ENCODE results near the gene PSG1. TPM values are rescaled to one million over a fixed set of nuclear protein-coding genes. Genes with fewer than 3 reads are reported as not detected.
A peak's percentile ranks its signal among the peaks of the same experiment; 100 is the strongest.
"Not testable (repeated sequence)": the region's sequence is repeated elsewhere in the genome, so short reads cannot be mapped to it uniquely, and the experiment has no call there.

Gene PSG1
- under 1 TPM in 1 of 4 donors, not detected in 3; 0.12 TPM for total RNA-seq

DNA sequence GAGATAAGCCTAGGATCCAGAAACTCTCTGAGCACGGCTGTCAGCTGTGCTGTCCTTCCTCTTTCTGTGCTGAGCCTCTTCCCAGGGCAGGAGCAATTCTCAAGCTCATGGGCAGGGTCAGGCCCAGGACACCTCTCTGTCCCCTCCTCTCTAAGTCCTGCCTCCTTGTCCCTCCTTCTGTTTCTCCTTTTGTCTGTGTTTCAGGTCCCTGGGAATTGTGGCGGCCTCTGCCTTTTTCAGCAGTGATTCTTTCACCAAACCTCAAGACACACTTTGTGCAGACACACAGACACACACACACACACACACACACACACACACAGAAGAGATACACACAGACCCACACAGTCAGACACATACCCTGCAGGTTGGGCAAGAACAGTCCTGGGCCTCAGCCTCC is at the start of gene PSG1:
Gene PSG1 (minus strand): TSS at position 101 of the 400 bp plus-strand sequence. CDS start 132 bp downstream, outside the sequence.
- ATAC-seq, result no peak
- Histone ChIP-seq H3K36me3 (no peaks in the 10 kb centered on the region), H3K27ac (no peak within 1 kb of the TSS), H3K9me3 (no peaks in the 10 kb centered on the region), H3K4me3 (no peak within 1 kb of the TSS), H3K4me1 (no peaks in the 10 kb centered on the region), H3K27me3 (no peaks in the 10 kb centered on the region)
- WGBS, 2 donors (ENCODE audit: low coverage in 1 of 2), result 40 to 83% methylated on average over 1 to 2 of the region's 2 CpGs
- TF ChIP-seq POLR2A (IDR thresholded peaks at IDR 0.05) (no peak), EP300 (IDR thresholded peaks at IDR 0.05) (no peak), POLR2AphosphoS5 (IDR thresholded peaks at IDR 0.05) (no peak)
- TF ChIP-seq, protein P1, sequence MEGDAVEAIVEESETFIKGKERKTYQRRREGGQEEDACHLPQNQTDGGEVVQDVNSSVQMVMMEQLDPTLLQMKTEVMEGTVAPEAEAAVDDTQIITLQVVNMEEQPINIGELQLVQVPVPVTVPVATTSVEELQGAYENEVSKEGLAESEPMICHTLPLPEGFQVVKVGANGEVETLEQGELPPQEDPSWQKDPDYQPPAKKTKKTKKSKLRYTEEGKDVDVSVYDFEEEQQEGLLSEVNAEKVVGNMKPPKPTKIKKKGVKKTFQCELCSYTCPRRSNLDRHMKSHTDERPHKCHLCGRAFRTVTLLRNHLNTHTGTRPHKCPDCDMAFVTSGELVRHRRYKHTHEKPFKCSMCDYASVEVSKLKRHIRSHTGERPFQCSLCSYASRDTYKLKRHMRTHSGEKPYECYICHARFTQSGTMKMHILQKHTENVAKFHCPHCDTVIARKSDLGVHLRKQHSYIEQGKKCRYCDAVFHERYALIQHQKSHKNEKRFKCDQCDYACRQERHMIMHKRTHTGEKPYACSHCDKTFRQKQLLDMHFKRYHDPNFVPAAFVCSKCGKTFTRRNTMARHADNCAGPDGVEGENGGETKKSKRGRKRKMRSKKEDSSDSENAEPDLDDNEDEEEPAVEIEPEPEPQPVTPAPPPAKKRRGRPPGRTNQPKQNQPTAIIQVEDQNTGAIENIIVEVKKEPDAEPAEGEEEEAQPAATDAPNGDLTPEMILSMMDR (IDR thresholded peaks at IDR 0.05), result no peak

DNA sequence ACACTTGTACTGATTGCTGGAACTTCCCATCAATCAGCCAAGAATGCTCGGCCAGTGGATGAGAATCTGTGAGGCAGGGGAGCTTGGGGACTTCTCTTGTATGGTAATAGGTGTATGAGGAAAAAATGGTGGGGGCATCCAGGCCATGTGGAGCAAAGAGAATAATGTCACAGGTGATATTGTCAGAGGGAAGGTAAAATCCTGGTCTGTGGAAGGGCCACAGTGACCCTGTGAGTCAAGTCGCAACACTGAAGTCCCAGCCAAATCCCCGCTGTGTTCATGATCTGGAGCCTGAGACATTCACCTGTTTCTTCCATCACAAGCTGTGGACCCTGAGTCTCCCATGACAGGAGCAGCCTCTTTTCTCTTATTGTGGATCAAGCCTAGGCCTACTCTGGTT is 49.4 kb upstream of the PSG1 start:
- no peaks in the 10 kb centered on the region for H3K4me1 ChIP-seq
- no peak overlapping the region for H3K4me3 ChIP-seq
- H3K36me3 ChIP-seq, result no peaks in the 10 kb centered on the region
- H3K9me3 ChIP-seq, result no peaks in the 10 kb centered on the region
- no peak overlapping the region for H3K27ac ChIP-seq
- TF ChIP-seq EP300 (IDR thresholded peaks at IDR 0.05) (no peak), POLR2AphosphoS5 (IDR thresholded peaks at IDR 0.05) (no peak), POLR2A (IDR thresholded peaks at IDR 0.05) (no peak)
- TF ChIP-seq, protein P1 (IDR thresholded peaks at IDR 0.05), result no peak
- H3K27me3 ChIP-seq, result no peaks in the 10 kb centered on the region
- WGBS, 2 donors (ENCODE audit: low coverage in 1 of 2), result 80 to 87% methylated on average over 3 of the region's 3 CpGs
- ATAC-seq, result no peak

DNA sequence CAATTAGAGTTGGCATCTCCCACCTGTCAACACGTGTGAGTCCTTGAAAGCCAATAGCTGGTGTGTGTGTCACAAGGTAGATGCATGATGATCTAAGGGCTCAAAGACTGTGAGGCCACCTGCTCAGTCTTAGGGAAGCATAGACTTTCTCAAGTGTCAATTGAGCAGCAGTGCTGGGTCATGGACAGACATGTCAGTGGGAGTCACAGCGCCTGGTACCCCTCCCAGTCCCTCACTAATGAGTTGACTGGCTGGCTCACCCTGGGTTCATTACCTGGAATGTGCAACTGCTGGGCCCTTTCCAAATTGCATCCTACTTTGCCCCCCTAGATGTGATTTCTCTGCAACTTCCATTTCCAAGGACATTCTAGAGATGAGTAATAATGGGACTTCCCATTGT is 47.3 kb upstream of the PSG1 start:
- Histone ChIP-seq H3K27ac (no peak overlapping the region), H3K36me3 (no peaks in the 10 kb centered on the region), H3K9me3 (no peaks in the 10 kb centered on the region), H3K4me1 (no peaks in the 10 kb centered on the region), H3K27me3 (no peaks in the 10 kb centered on the region), H3K4me3 (no peak overlapping the region)
- ATAC-seq, result no peak
- TF ChIP-seq, protein P1 (IDR thresholded peaks at IDR 0.05), result no peak
- TF ChIP-seq POLR2A (IDR thresholded peaks at IDR 0.05) (no peak), EP300 (IDR thresholded peaks at IDR 0.05) (no peak), POLR2AphosphoS5 (IDR thresholded peaks at IDR 0.05) (no peak)
- no CpG with 5 or more reads among the region's 2 CpGs for WGBS, 2 donors (ENCODE audit: low coverage in 1 of 2)

GRCh38 chr19:42923106-42923505 is 43.6 kb upstream of the PSG1 start:
- not testable (repeated sequence) for ATAC-seq

GRCh38 chr19:42920971-42921370 is 41.5 kb upstream of the PSG1 start:
- H3K36me3 ChIP-seq, ATAC-seq, H3K27ac ChIP-seq, H3K4me3 ChIP-seq, H3K4me1 ChIP-seq, H3K27me3 ChIP-seq, H3K9me3 ChIP-seq: not testable (repeated sequence)

More at GRCh38 chr19:42923106-42923505, 43.6 kb upstream of the PSG1 start:
- not testable (repeated sequence) for H3K27me3 ChIP-seq, H3K27ac ChIP-seq, H3K4me3 ChIP-seq, H3K4me1 ChIP-seq, H3K9me3 ChIP-seq, H3K36me3 ChIP-seq
- TF ChIP-seq, protein P1 (IDR thresholded peaks at IDR 0.05), result peak in 2 of 4 experiments; percentile 7 to 49
- WGBS, 2 donors (ENCODE audit: low coverage in 1 of 2), result 6 to 40% methylated on average over 4 to 9 of the region's 9 CpGs

DNA sequence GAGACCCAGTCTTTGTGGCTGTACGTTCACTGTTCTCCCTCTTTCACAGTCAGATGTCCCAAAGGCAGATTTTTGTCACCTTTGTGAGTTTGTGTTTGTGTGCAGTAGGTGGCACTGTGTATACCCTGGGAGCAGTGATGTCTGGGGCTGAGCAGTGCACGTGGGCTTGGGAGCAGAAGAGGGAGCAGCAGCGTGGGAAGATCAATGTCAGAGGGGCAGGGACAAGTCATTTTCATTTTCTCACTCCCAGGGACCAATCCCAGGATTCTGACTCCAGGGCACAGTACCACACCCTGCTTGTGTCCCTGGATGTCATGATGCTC is 40.2 kb upstream of the PSG1 start:
- Histone ChIP-seq H3K27ac (no peak overlapping the region), H3K36me3 (no peaks in the 10 kb centered on the region), H3K4me1 (no peaks in the 10 kb centered on the region), H3K27me3 (no peaks in the 10 kb centered on the region), H3K4me3 (no peak overlapping the region), H3K9me3 (no peaks in the 10 kb centered on the region)
- no peak for ATAC-seq
- 14 to 20% methylated on average over 2 to 3 of the region's 3 CpGs for WGBS, 2 donors (ENCODE audit: low coverage in 1 of 2)
- TF ChIP-seq POLR2AphosphoS5 (IDR thresholded peaks at IDR 0.05) (no peak), EP300 (IDR thresholded peaks at IDR 0.05) (no peak), POLR2A (IDR thresholded peaks at IDR 0.05) (no peak)
- TF ChIP-seq, protein P1 (IDR thresholded peaks at IDR 0.05), result no peak
